Measurements from ENCODE around the gene C9orf50.
"Not testable (repeated sequence)": the region's sequence is repeated elsewhere in the genome, so short reads cannot be mapped to it uniquely, and the experiment has no call there.

The C9orf50 gene

DNA sequence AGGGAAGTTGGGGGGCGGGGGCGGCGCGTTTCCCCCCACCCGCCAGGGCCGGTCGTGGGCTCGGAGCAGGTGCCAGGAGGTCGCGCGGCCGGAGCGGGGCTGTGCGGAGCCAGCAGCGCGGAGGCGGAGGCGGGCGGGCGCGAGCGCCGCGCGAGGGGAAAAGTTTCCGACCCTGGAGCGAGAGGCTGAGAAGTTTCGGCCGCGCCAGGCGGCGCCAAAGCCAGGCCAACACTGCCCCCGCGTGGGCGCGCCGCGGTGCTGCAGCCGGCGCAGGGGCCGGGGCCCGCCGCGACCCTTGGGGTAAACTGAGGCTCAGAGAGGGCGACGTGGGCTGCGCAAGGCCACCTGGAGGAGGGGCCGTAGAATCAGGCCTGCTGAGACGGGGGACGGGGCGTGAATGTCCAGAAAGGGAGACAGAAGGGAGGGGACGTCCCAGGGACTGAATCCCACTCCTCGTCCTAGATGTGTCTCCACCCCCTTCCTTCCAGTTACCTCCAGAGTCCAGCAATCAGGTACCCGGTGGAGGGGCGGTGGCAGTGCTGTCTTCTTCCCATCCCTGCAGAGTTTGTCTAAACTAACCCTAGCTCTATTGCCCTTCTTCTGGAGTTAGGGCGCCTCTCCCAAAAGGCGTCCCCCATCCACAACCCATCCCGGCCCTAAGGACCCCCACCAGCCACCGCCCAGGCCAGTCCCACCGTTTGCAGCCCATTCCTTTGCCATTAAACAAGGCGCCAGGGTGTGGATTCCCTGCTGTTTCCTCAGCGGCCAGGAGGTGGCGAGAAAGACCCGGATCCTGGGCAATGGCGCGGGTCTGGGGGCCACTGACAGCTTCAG, 10.2 kb downstream of the C9orf50 start:
- peak; percentile 89 for DNase-seq (ENCODE audit: low spot score)

DNA sequence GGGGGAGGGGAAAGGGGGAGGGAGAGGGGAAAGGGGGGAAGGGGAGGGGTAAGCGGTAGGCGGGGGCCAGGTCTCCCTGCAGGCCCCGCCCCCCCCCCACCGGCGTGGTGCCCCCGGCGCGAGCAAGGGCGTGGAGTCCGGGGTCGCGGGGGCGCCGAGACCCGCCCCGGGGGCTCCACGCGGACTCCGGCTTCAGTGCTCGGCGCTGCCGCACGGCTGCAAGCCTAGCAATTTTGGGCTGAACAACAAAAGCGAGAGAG, 10.8 kb downstream of the C9orf50 start:
- DNase-seq (ENCODE audit: low spot score): no peak

DNA sequence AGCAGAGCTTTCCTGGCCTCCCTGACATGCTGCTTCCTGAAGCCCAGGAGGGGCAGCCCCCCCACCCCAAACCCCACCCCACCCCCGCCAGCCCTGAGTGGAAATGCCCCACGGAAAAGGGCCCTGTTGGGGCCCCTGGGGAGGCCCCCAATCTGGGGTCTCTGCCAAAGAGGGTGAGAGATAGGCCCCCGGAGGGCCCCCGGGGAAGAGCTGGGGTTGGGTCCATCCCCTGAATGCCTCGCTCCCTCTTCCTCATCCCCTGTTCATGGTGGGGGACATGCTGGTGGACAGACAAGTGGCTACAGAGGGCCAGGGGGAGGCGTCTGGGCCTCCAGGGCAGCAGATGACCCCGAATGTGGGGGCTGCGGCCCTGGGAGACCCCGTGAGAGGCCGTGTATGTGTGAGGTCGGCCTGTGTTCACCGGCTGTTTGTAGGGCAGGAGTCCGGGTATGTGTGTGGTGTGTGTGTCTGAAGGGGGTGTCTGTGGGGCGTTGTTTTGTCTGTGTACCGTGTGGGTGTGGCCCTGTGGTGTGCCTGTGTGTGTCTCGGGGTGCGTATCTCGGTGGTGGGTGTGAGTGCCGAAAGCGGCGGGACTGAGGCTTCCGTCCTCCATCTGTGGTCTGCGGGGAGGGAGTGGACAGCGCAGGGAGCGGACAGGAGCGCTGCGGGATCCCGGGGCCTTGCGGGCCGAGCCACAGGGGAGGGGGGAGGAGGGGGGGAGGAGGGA, 11.3 kb downstream of the C9orf50 start:
- peak; percentile 77 for DNase-seq (ENCODE audit: low spot score)

DNA sequence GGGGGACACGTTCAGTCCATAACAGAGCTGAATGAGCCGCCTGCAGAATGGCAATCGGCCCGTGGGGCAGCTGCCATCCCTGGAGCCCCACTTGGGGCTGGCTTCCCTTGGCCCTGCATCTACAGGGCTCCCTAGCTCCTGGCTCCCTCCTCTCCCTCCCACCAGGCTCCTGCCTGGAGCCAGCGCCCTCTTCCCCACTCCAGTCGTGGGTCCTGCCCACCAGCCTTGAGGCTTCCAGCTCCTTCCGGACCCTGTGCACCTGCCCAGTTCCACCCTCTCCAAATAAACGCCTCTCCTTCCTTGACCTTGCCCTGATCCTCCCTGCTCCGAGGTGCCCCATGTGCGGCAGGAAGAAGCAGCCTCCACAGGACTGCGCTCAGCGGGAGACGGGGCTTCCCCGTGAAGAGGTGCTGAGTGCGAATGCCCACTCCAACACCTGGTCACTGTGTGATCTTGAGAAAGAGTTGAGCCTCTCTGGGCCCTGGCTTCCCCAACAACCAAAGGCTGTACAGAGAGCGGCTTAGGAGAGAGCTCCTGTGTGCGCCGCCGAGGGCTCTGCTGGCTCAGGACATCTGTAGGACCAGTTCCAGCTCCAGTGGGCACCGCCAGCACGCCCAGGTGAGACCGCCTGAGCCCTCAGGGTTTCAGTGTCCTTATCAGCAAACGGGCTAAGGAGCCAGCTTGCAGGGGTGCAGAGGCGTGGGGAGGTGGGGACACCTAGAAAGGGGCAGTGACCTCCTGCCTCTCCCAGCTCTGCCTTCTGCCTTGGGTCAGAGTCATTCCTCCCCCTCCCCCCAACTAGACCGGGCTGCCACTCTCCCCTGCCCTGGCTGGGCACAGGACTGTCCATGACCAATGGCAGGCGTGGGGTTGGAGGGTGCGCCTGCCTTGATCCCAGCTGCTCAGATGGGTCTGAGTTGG, 12.1 kb downstream of the C9orf50 start:
- DNase-seq (ENCODE audit: low spot score): no peak

DNA sequence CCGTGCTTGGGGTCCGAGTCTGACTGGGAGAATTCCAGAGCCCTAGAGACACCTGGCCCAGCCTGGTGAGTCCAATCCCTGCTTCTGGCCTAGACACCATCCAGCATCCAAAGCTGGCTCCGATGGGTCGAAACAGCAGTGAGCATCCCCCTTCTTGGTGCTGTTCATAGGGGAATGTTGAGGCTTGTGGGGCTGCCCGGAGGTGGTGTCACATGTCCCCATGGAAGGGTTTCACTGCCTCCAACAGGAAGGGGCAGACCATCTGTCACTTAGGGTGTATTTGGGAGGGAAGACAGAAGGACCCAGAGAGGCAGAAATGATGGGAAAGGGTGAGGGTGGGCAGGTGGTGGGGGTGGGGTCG, 13.9 kb downstream of the C9orf50 start:
- DNase-seq (ENCODE audit: low spot score): no peak

DNA sequence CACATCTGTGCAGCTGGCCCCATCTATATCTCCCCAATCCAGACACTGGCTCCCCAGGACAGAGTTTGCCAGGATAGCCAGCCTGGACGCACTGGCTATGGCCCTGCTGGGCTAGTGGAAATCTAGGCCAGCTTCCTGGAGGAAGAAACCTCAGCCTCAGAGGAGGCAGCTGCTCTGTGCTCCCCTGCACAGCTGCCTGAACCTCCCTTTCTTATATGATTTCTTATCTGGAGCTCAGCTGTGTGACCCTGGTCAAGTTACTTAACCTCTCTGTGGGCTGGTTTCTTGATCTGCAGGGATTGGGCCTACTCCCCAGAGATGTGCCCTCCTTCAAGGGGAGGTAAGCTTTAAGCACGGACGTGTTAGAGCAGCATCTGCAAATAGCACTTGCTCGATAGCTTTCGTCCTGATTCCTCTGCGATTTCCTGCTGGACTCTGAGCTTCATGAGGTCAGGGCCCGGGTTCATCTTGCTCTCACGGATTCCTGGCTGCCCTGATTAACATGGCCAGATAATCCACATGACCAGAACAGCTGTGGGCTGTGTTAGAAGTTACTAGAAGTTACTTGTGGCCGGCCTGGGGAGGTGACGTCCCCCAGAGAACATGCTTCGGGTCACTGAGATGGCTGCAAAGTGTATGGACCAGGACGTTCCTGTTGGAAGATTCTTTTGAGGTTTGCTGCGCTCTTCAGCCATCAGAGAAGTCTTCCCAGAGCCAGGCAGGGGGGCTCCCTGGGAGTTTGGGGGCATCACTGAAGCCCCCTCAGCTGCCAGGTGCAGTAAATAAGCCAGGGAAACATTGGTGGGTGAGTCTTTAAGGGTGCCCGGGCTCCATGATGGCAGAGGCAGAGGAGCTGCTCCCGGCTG, 14.5 kb downstream of the C9orf50 start:
- DNase-seq (ENCODE audit: low spot score): no peak

DNA sequence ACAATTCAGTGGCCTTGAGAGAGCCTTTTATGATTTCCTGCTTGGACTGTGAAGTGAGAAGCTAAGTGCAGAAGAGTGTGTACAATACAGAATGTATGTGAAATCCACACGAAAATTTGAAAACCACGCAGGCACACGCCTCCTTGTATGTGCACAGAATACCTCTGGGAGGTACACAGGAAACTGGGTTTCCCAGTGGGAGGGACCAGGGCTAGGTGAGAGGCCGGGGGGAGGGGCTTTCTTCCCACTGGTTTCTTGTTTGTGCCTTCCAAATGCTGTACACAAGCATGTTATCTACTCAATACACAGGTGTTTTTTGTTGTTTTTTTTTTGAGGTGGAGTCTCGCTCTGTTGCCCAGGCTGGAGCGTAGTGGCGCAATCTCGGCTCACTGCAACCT, 16.1 kb downstream of the C9orf50 start:
- no peak for DNase-seq (ENCODE audit: low spot score)

DNA sequence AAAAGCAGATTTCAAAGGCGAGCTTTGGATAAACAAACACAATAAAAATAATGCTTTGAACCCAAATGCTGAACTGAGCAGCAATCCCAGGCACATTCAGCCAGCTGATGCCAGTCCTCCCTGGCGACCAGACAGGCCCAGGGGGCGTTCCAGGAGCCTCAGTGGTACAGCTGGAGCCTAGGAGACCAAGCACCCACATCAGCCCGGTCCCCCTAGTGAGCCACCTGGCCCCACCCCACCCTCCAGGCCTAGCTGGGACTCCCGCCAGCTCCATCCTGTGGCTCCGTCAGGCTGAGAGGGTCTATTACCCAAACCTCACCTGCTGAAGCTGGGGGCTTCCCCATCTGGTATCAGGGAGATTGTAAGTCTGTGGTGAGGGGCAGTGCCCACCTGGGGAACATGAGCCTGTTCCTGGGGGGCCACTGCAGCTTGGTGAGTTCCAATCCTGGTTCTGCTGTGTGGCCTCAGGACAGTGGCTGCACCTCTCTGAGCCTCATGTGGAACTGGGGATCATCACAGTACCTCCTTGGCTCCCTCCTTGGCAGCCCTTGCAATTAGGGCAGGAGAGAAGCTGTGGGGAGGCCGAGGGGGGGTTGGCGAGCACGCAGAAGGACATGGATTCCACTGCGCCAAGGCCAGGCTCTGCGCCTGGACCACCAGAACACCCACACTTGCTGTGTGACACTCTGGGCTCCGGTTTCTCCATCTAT, 16.7 kb downstream of the C9orf50 start:
- DNase-seq (ENCODE audit: low spot score): no peak

DNA sequence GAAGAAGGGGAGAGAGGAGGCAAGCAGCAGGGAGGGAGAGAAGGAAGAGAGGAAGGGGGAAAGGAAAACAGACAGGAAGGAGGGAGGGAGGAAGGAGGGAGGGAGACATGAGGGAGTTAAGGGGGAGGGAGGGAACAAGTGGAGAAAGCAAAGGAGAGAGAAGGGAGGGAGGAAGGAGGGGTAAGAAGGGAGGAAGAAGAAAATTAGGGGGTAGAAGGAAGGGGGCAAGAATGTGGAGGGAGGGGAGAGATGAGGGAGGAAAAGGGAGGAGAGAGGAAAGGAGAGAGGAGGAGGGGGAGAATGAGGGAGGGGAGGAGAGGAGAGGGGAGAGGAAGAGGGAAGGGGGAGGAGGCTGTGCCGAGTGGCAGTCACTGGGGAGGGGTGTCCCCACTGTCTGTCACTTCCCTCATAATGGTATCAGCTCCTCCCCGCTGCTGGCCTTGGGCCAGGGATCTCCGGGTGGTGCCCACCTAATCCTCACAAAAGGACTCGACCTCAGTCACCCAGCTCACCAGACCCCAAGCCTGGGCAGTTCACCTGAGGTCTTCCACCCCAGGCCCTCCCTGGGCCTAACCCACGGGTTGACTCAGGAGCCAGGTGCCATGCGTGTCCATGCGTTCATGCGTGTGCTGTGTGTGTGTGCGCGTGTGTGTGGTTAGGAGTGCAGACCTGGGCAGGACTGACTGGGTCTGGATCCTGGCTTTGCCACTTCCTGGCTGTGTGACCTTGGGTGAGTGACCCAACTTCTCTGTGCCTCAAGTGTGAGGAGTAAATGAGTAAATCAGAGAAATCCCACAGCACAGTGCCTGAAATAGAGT, 18.1 kb downstream of the C9orf50 start:
- no peak for DNase-seq (ENCODE audit: low spot score)

DNA sequence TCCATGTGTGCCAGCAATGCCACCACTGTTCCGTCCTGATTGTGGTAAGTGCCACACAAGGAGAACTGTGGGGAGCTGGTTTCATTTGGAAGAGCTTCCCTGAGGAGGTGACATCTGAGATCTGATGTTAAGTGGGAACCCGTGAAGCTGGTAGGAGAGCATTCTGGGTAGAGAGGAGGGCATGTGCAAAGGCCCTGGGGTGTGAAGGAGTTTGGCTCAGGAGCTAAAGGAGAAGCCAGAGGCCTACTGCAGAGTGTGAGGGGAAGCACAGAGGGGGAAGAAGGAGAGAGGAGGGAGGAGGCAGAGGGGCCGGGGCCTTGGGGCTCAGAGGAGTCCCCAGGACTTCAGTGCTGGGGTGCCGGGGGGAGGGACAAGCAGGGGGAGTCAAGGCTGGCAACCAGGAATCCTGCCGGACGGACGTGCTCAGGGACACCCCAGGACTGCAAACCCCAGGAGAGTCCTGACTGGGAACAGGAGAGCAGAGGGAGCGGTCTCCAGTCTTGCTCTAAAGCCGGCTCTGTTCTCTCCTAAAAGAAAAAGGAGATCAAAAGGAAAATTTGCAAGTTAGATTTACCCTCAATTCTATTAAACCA, 19.7 kb downstream of the C9orf50 start:
- DNase-seq (ENCODE audit: low spot score): no peak

DNA sequence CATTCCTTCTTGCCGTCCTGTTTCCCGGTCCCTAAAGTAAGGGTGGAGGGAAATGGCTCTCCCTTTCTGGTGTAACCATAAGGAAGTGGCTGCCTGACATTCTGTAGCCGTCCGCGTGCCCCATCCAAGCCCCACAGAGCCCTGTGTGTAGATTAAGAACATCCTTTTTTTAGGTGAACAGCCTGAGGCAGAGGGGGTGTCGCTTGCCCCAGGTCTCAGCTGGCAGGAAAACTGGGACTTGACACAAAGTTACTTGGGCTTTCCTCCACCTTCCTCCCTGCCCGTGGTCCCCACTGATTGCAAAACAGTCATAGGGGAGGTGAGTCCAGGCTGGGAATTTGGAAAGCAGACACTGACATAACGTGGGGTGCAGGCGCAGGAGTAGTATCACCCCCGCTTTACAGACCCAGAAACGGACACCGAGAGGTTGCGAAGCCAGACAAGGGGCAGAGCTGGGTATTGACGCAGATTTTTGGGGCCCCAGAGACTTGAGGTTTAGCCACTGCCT, 22.8 kb downstream of the C9orf50 start:
- DNase-seq (ENCODE audit: low spot score): no peak

DNA sequence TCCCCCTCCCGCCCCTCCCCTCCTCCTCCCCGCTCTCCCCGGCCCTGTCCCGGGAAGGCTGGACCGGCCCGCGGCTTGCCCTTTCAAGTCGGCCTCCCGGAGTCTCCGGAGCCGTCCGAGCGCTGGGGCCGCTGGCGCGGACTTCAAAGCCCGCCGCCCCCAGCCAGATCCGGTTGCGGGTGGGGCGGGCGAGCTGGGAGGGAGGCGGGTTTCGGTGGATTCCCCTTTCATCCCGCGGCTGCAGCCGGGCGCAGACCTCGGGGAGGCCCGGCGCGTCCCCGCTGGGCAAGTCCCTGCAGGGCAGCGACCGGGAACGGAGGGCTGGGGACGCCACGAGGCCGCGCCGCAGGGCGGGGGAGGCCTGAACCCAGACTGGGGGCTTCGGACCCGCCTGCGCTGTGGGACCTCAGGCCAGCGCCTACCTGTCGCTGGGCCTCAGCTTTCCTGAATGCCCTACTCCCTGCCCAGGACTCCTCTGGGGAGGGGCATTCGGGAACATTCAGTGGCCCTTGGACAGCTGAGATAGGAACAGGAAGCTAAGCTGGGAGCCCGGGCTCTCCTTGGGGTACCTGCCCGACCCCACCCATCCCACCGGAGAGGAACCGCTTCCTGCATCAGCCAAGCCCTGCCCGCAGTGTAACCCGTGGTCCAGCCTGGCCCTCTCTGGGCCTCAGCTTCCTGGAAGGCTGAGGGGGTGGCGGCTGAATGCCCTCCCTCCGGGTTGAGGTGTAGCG, 23.4 kb downstream of the C9orf50 start:
- DNase-seq (ENCODE audit: low spot score): no peak

DNA sequence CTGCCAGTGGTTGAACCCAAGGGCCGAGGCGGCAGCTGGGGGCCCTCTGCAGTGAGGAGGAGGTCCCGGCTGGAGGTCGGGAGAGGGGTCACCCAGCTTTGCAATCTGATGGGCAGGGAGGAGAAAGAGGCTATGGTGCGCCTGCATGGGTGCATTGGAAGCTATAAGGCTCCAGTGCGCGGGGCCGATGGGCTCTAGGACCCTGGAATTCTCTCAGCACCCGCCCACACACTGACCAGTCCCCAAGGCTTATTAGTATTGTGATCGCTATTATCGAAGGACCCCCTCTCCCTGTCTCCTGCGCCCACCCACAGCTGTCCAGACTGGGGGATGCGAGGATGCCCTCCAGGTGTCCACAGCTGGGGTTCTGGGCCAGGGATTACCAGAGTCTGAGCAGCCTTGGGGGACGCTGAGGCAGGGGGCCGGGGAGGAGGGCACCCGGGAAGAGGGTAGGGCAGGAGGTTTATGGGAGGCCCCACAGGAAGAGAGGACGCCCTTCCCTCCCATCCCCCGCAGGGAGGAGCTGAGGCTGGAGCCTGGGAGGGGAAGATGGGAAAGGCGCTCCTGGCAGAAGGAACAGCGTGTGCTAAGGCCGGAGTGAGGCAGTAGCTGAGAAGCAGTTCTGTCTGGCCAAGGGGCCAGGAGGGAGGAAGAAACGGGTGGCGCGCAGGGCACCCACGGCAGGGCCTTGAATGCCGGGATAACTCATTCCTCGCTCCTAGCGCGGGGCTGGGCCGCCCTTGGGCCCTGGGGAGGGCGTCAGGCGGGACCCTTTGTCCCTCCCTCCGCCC, 24.2 kb downstream of the C9orf50 start:
- DNase-seq (ENCODE audit: low spot score): no peak

DNA sequence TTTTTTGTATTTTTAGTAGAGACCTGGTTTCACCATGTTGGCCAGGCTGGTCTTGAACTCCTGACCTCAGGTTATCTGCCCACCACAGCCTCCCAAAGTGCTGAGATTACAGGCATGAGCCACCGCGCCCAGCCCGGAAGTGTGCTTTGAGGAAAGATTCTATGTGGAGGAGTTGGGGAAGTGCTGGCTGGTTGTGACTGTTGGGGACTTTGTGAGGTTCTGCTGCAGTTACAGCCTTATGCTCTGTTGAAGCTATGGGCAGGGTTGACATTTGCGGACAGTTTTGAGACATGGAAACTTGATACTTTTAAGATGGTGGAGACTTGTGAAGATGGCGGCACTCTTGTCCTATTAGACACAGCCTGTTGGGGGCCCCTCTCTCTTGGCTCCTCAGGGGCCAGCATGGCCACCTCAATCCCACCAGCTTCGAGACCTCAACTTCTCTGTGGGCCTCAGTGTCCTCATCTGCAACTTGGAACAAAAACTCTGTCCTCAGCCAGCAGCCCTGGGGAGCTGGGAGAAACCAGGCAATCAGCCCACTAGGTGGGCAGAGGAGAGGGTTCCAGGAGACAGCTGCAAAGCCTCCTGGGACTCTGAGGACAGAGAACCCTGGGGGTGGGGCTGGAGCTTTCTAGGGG, 24.9 kb downstream of the C9orf50 start:
- no peak for DNase-seq (ENCODE audit: low spot score)

DNA sequence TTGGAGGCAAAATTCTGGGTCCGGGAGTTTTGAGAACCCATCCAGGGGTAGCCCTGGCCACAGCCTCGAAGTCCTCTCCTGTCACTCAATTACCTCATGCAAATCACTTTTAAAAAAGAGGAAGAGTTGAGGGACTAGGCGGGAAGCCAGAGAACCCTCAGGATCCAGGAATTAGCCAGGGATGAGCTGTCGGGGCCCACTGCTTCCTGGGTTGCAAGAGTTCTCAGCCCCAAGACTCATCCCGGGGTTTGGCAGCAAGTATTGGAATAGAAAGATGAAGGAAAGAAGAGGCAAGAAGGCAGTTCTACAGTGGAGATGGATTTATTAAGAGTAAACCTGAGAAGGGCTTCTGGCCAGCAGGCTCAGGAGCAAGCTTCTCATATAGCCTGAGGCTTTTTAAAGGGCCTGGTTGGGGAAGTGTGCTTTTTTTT, 25.6 kb downstream of the C9orf50 start:
- DNase-seq (ENCODE audit: low spot score): no peak

DNA sequence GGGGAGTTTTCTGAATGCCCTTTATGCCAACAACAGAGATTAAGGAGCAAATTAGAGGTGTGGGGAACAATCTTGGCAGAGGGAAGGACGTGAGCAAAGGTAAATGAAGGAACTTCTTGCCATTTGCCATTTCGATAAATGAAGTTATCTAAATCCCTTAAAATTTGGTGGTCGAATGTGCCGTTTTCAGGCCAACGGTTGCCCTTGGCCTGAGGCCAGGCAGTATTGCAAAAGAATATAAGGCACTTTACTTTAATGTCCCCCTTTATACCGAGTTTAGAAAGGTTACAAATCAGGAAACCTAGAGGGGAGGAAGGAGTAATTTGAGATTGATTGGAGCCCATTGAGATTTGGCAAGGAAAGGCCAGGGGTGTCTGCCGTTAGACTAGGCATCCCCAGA, 26.3 kb downstream of the C9orf50 start:
- no peak for DNase-seq (ENCODE audit: low spot score)

DNA sequence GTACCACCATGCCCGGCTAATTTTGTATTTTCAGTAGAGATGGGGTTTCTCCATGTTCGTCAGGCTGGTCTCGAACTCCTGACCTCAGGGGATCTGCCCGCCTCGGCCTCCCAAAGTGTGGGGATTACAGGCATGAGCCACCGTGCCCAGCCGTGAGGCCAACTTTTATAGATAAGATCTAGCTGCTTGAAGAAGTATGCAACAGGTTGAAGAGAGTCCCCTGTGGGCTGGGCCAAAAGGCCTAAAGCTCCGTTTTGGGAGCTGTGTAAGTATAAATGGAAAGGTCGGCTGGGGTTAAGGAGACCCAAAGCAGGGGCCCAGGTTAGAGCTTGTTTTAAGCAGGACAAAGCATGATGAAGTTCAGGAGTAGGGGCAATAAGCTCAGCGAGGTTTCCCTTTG, 28.1 kb downstream of the C9orf50 start:
- not testable (repeated sequence) for DNase-seq (ENCODE audit: low spot score)

DNA sequence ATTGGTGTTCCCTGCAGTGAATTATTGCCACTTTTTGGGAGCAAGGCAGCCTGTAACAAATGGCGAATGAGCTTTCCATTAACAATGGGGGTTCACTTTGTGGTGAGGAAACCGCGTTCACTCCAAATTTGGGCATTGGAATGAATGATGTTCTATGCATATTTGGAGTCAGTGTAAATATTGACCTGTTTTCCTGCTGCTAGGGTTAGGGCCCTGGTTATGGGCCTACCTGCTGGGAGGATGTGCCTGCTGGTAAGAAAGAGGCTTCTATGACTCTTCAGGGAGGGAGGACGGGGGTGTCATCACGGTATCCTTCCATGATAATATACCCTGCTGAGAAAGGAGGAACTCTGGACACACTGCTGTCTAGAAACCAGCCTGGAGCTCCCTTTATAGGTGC, 29.0 kb downstream of the C9orf50 start:
- DNase-seq (ENCODE audit: low spot score): no peak
